HFFc6 (cell line): Measurements from ENCODE around the gene MARK3. TPM values are rescaled to one million over a fixed set of nuclear protein-coding genes. Genes with fewer than 3 reads are reported as not detected.

Source experiments
- DNase-seq: peaks from one replicate; pipeline ENCODE4 v3.0.0-alpha.2; 2018
- H3K27ac Mint-ChIP-seq: 2 replicates; pipeline ENCODE4 v1.8.0; 2020; ENCODE audit warnings: mild to moderate bottlenecking, mixed read lengths
- H3K27me3 Mint-ChIP-seq: 2 replicates; pipeline ENCODE4 v1.8.0; 2021; ENCODE audit warnings: mild to moderate bottlenecking, moderate library complexity, mixed read lengths; ENCODE audit not compliant: insufficient read depth
- H3K36me3 Mint-ChIP-seq: 2 replicates; pipeline ENCODE4 v1.8.0; 2021; ENCODE audit warnings: low read depth, mixed read lengths
- H3K4me1 Mint-ChIP-seq: 2 replicates; pipeline ENCODE4 v1.8.0; 2020; ENCODE audit warnings: low read depth, mixed read lengths
- H3K4me3 Mint-ChIP-seq: 2 replicates; pipeline ENCODE4 v1.8.0; 2020; ENCODE audit warnings: mild to moderate bottlenecking, moderate library complexity, mixed read lengths
- H3K9me3 Mint-ChIP-seq: 2 replicates; pipeline ENCODE4 v1.8.0; 2020; ENCODE audit warnings: mild to moderate bottlenecking, mixed read lengths
- total RNA-seq, 6 experiments: library from RNA; stranded (reverse); fragmentation: NEBNext Ultra II Directional; extraction: Animal tissue kit (Norgen Biotek cat#: 25700); gene quantifications; 2 replicates in 1 of 6; 3 replicates in 5 of 6; pipeline ENCODE4 v1.2.3, GENCODE V29; 2021
- TF ChIP-seq, protein P1 (sequence below): fragments of 200-600 bp; sonication (generic); IDR thresholded peaks from 2 replicates; pipeline ENCODE4 v1.5.0; 2021; ENCODE audit warnings: antibody characterized with exemption, mild to moderate bottlenecking

MARK3 gene
- total RNA-seq, 6 experiments from 2014 or later = 57.4 to 71.8 (median 65.7) TPM

DNA sequence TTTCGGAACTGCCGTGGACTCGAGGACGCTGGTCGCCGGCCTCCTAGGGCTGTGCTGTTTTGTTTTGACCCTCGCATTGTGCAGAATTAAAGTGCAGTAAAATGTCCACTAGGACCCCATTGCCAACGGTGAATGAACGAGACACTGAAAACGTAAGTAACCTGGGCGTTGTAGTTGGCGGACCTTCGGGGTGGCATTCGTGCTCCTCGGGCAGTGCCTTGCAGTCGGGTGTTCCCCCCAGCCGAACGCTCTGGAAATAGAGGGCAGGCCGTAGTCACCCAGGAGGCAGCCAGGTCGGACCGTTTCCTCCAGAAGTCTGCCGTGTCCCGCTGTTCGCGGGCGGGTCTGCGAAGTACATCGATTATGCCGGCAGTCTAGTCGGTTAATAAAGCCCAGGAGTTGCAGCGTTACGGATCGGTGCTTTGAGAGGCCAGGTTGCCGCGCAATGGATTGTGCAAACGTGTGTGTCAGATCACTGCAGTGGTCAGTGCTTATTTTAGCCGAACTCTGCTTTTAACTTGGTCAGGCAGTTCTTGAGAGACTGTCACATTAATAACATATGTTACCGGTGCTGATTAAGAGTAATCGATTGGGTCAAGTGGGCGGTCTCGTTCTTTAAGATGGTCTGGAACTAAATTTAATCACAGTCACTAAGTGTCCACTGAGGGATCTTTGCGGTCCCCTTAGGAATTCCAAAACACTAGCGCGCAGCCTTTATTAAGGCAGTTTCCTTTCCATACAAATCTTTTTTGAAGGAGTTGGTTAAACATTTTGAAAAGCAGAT lies 906 bp downstream of the MARK3 start:
- Mint-ChIP-seq H3K4me1 (peaks cover 62% of the 10 kb centered on the region), H3K27me3 (no peaks in the 10 kb centered on the region; the same call in none of the 2 replicates), H3K36me3 (peaks cover 21% of the 10 kb centered on the region), H3K4me3 (peak overlapping the region; percentile 98), H3K9me3 (no peaks in the 10 kb centered on the region), H3K27ac (peak overlapping the region; percentile 96)
- TF ChIP-seq, protein P1, sequence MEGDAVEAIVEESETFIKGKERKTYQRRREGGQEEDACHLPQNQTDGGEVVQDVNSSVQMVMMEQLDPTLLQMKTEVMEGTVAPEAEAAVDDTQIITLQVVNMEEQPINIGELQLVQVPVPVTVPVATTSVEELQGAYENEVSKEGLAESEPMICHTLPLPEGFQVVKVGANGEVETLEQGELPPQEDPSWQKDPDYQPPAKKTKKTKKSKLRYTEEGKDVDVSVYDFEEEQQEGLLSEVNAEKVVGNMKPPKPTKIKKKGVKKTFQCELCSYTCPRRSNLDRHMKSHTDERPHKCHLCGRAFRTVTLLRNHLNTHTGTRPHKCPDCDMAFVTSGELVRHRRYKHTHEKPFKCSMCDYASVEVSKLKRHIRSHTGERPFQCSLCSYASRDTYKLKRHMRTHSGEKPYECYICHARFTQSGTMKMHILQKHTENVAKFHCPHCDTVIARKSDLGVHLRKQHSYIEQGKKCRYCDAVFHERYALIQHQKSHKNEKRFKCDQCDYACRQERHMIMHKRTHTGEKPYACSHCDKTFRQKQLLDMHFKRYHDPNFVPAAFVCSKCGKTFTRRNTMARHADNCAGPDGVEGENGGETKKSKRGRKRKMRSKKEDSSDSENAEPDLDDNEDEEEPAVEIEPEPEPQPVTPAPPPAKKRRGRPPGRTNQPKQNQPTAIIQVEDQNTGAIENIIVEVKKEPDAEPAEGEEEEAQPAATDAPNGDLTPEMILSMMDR = no peak
- DNase-seq = no peak

DNA sequence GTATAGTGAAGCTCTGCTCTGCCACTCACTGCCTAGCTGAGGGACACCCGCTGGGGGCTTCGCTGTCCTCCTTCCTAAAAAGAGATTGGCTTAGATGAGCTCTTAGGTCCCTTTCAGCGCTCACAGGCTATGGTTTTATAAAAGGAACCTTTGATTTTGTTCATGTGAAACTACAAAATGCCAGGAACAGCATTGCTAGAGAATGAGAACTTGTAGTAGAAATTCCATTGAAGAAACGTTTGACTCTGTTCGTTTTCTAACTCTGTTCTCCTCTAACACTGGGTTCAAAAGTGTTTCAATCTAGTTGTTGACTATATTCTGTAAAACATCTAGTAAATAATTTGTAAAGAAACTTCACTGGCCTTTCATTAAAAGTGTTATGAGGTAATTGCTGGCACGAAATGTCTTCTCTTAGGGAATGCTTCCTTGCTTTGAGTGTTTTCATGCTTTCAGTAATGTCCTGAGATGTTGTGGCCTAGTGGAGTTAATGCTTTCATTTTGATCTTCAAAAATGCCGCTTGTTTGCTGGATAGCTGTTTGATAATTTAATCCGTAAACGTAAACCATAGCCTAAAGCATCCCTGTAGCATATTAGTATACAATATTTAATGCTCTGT lies 1.6 kb downstream of the MARK3 start:
- Mint-ChIP-seq H3K9me3 (no peaks in the 10 kb centered on the region), H3K36me3 (peaks cover 21% of the 10 kb centered on the region), H3K27ac (peak overlapping the region; percentile 96), H3K4me3 (peak overlapping the region; percentile 98), H3K4me1 (peaks cover 58% of the 10 kb centered on the region), H3K27me3 (no peaks in the 10 kb centered on the region; the same call in none of the 2 replicates)
- DNase-seq = no peak
- TF ChIP-seq, protein P1 = no peak

DNA sequence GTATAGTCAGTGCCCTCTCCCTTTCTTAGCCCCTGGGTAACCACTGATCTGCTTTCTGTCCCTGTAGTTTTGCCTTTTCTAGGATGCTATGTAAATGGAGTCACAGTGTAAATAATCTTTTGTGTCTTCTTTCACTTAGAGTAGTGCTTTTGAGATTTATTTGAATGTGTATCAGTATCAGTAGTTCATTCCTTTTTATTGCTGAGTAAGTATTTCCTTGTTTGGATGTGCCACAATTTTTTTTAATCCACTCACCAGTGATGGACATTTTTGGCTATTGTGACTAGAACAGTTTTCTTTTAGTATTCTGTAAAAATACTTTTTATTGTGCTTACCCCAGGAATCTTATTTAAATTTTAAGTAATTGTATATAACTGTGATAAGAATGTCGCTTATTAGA lies 3.4 kb downstream of the MARK3 start:
- H3K36me3 Mint-ChIP-seq = peaks cover 21% of the 10 kb centered on the region
- H3K27ac Mint-ChIP-seq = peak overlapping the region; percentile 2; the same call in 1 of the 2 replicates
- H3K4me1 Mint-ChIP-seq = peaks cover 49% of the 10 kb centered on the region
- TF ChIP-seq, protein P1 = no peak
- DNase-seq = no peak
- no peaks in the 10 kb centered on the region for H3K9me3 Mint-ChIP-seq
- H3K27me3 Mint-ChIP-seq = no peaks in the 10 kb centered on the region; the same call in 1 of the 2 replicates
- peak overlapping the region; percentile 98 for H3K4me3 Mint-ChIP-seq

DNA sequence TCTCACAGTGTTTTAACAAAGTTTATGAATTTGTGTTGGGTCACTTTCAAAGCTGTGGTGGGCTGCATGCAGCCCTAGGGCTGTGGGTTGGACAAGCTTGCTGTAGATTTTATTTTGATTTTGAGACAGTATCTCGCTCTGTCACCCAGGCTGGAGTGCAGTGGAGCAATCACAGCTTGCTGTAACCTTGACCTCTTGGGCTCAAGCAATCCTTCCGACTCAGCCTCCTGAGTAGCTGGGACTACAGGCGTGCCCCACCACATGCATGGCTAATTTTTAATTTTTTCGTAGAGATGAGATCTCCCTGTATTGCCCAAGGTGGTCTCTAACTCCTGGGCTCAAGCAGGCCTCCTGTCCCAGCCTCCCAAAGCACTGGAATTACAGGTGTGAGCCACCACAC lies 5.4 kb downstream of the MARK3 start:
- H3K27me3 Mint-ChIP-seq = no peaks in the 10 kb centered on the region; the same call in 1 of the 2 replicates
- no peaks in the 10 kb centered on the region for H3K9me3 Mint-ChIP-seq
- TF ChIP-seq, protein P1 = no peak
- no peak overlapping the region; the same call in 1 of the 2 replicates for H3K27ac Mint-ChIP-seq
- DNase-seq = no peak
- peaks cover 21% of the 10 kb centered on the region for H3K36me3 Mint-ChIP-seq
- H3K4me3 Mint-ChIP-seq = no peak overlapping the region
- H3K4me1 Mint-ChIP-seq = peaks cover 58% of the 10 kb centered on the region

DNA sequence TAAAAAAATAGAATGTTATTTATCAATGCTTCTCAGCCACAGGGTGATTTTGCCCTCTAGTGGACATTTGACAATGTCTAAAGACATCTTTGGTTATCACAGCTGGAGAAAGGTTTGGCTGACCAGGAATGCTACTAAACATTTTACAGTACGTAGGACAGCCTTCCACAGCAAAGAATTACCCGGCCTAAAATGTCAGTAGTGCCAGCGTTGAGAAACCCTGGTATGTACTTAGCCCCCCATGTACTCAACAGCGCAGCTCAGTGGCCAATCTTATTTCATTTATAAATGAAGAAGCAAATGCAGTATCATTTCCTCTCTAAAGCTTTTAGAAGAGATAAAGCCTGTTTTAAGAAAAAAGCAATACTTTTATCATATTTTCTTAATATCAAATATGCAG lies 5.8 kb downstream of the MARK3 start:
- Mint-ChIP-seq H3K27ac (peak overlapping the region; percentile 53; the same call in 1 of the 2 replicates), H3K9me3 (no peaks in the 10 kb centered on the region), H3K4me3 (no peak overlapping the region), H3K4me1 (peaks cover 63% of the 10 kb centered on the region), H3K27me3 (no peaks in the 10 kb centered on the region; the same call in 1 of the 2 replicates), H3K36me3 (peaks cover 18% of the 10 kb centered on the region)
- TF ChIP-seq, protein P1 = peak; percentile 96
- peak; percentile 57 for DNase-seq
